HEK293 (cell line): ENCODE results near the gene RPS5.

ENCODE experiments used
- CTCF ChIA-PET: fragments of 350-600 bp; formaldehyde crosslinking; extraction: SDS; loops from one replicate; lab custom pipeline; 2021; ENCODE audit warnings: antibody characterized with exemption; lab: Yijun Ruan, JAX
- POLR2A ChIA-PET: fragments of 300-600 bp; formaldehyde crosslinking; extraction: SDS; loops from one replicate; lab custom pipeline; 2020; ENCODE audit warnings: antibody characterized with exemption, inconsistent platforms; lab: Yijun Ruan, JAX
- H3K27ac ChIP-seq: fragments of 200-500 bp; sonication (Bioruptor generic); 2 replicates; pipeline ENCODE4 v1.5.1; 2014; ENCODE audit warnings: low read depth, low read length, control low read depth, inconsistent platforms; ENCODE audit errors: extremely low read depth
- H3K36me3 ChIP-seq, 2 experiments: fragments of 200-500 bp in 1 of 2; sonication (Bioruptor generic) in 1 of 2; 1 replicate in 1 of 2; 2 replicates in 1 of 2; pipeline ENCODE4 v1.5.1; 2014 to 2017; ENCODE audit warnings: inconsistent platforms in 2 of 2, low read length in 2 of 2; ENCODE audit not compliant: control insufficient read depth in 2 of 2, insufficient read depth in 1 of 2
- H3K4me1 ChIP-seq: fragments of 200-500 bp; sonication (Bioruptor generic); 2 replicates; pipeline ENCODE4 v1.5.1; 2014; ENCODE audit warnings: mild to moderate bottlenecking, low read length, inconsistent platforms; ENCODE audit not compliant: control insufficient read depth, insufficient read depth
- H3K4me3 ChIP-seq: 2 replicates; pipeline ENCODE4 v1.5.1; 2011; ENCODE audit warnings: low read depth, mild to moderate bottlenecking, control low read depth, low read length, moderate library complexity
- H3K9me3 ChIP-seq: fragments of 200-500 bp; sonication (Bioruptor generic); 2 replicates; pipeline ENCODE4 v1.5.1; 2014; ENCODE audit warnings: low read depth, low read length, inconsistent platforms; ENCODE audit not compliant: control insufficient read depth, insufficient read depth
- PRDM10 ChIP-seq: fragments of 450-650 bp; formaldehyde crosslinking; IDR thresholded peaks from 2 replicates; pipeline ENCODE4 v1.5.1; 2016; ENCODE audit warnings: missing biosample characterization, missing genetic modification characterization
- SP2 ChIP-seq: fragments of 450-650 bp; formaldehyde crosslinking; IDR thresholded peaks from 2 replicates; pipeline ENCODE4 v1.5.1; 2016; ENCODE audit warnings: missing biosample characterization, missing genetic modification characterization
- ZBTB17 ChIP-seq: fragments of 450-650 bp; formaldehyde crosslinking; IDR thresholded peaks from 2 replicates; pipeline ENCODE4 v1.5.1; 2016; ENCODE audit warnings: missing biosample characterization, missing genetic modification characterization
- ZBTB8A ChIP-seq: fragments of 450-650 bp; formaldehyde crosslinking; IDR thresholded peaks from 2 replicates; pipeline ENCODE4 v1.5.1; 2016; ENCODE audit warnings: missing biosample characterization, missing genetic modification characterization
- ZFP69B ChIP-seq: fragments of 450-650 bp; formaldehyde crosslinking; IDR thresholded peaks from 2 replicates; pipeline ENCODE4 v1.5.1; 2016; ENCODE audit warnings: missing biosample characterization, missing genetic modification characterization
- ZNF169 ChIP-seq: fragments of 450-650 bp; formaldehyde crosslinking; IDR thresholded peaks from 2 replicates; pipeline ENCODE4 v1.5.1; 2016; ENCODE audit warnings: missing biosample characterization, missing genetic modification characterization
- ZNF223 ChIP-seq: fragments of 450-650 bp; formaldehyde crosslinking; IDR thresholded peaks from 2 replicates; pipeline ENCODE4 v1.5.1; 2016; ENCODE audit warnings: missing biosample characterization, missing genetic modification characterization
- ZNF248 ChIP-seq: fragments of 450-650 bp; formaldehyde crosslinking; IDR thresholded peaks from 2 replicates; pipeline ENCODE4 v1.5.1; 2017; ENCODE audit warnings: missing biosample characterization, missing genetic modification characterization
- ZNF366 ChIP-seq: fragments of 450-650 bp; formaldehyde crosslinking; conservative IDR thresholded peaks from 2 replicates; pipeline ENCODE4 v1.5.1; 2016; ENCODE audit warnings: missing biosample characterization, missing genetic modification characterization
- ZNF473 ChIP-seq: fragments of 450-650 bp; formaldehyde crosslinking; IDR thresholded peaks from 2 replicates; pipeline ENCODE4 v1.5.1; 2017; ENCODE audit warnings: missing biosample characterization, missing genetic modification characterization
- ZNF514 ChIP-seq: fragments of 450-650 bp; formaldehyde crosslinking; IDR thresholded peaks from 2 replicates; pipeline ENCODE4 v1.5.1; 2016; ENCODE audit warnings: missing biosample characterization, missing genetic modification characterization
- ZNF610 ChIP-seq: fragments of 450-650 bp; formaldehyde crosslinking; IDR thresholded peaks from 2 replicates; pipeline ENCODE4 v1.5.1; 2016; ENCODE audit warnings: missing biosample characterization, missing genetic modification characterization, borderline replicate concordance
- ZNF629 ChIP-seq: fragments of 450-650 bp; formaldehyde crosslinking; IDR thresholded peaks from 2 replicates; pipeline ENCODE4 v1.5.1; 2017; ENCODE audit warnings: missing biosample characterization, missing genetic modification characterization
- ZNF654 ChIP-seq: fragments of 450-650 bp; formaldehyde crosslinking; IDR thresholded peaks from 2 replicates; pipeline ENCODE4 v1.5.1; 2016; ENCODE audit warnings: low read depth, missing biosample characterization, missing genetic modification characterization
- ZNF660 ChIP-seq: fragments of 450-650 bp; IDR thresholded peaks from 2 replicates; pipeline ENCODE4 v1.5.1; 2018; ENCODE audit warnings: missing biosample characterization, mild to moderate bottlenecking, missing genetic modification characterization
- ZNF670 ChIP-seq: fragments of 450-650 bp; formaldehyde crosslinking; IDR thresholded peaks from 2 replicates; pipeline ENCODE4 v1.5.1; 2016; ENCODE audit warnings: missing biosample characterization, missing genetic modification characterization, low read depth
- ZNF777 ChIP-seq: fragments of 450-650 bp; formaldehyde crosslinking; IDR thresholded peaks from 2 replicates; pipeline ENCODE4 v1.5.1; 2017; ENCODE audit warnings: missing biosample characterization, missing genetic modification characterization, borderline replicate concordance
- ZSCAN30 ChIP-seq: fragments of 450-650 bp; IDR thresholded peaks from 2 replicates; pipeline ENCODE4 v1.5.1; 2018; ENCODE audit warnings: missing biosample characterization, mild to moderate bottlenecking, missing genetic modification characterization, moderate library complexity
- TF ChIP-seq, protein P1 (sequence below): fragments of 450-650 bp; formaldehyde crosslinking; IDR thresholded peaks from 2 replicates; pipeline ENCODE4 v1.5.1; 2016; ENCODE audit warnings: missing biosample characterization, missing genetic modification characterization
- TF ChIP-seq, protein P2 (sequence below): fragments of 450-650 bp; formaldehyde crosslinking; IDR thresholded peaks from 2 replicates; pipeline ENCODE4 v1.5.1; 2016; ENCODE audit warnings: missing biosample characterization, missing genetic modification characterization, low read depth
- TF ChIP-seq, protein P3 (sequence below): sonication (generic); formaldehyde crosslinking; IDR thresholded peaks from 2 replicates; pipeline ENCODE4 v1.8.1; 2022; ENCODE audit warnings: mild to moderate bottlenecking, moderate library complexity, missing genetic modification reagents

RPS5 gene

DNA sequence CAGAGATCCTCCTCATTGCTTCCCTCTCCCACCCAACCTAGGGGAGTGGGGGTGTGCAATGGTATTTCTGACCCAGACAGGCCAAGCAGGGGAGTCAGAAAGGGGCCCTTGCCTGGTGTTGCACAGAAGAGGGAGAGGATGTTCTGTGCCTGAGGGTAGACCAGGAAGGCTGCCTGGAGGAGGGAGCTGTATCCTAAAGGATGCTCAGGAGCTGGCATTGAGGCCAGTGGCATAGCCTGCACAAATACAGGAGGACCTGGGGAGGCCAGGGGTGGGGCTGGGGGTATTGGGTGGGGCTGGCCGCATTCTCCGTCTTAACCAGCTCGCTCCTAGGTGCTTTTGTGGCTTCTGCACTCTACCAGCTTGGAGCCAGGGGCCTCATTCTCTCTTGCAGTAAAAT lies 12.8 kb downstream of the RPS5 start (continued):
- TF ChIP-seq, protein P1, sequence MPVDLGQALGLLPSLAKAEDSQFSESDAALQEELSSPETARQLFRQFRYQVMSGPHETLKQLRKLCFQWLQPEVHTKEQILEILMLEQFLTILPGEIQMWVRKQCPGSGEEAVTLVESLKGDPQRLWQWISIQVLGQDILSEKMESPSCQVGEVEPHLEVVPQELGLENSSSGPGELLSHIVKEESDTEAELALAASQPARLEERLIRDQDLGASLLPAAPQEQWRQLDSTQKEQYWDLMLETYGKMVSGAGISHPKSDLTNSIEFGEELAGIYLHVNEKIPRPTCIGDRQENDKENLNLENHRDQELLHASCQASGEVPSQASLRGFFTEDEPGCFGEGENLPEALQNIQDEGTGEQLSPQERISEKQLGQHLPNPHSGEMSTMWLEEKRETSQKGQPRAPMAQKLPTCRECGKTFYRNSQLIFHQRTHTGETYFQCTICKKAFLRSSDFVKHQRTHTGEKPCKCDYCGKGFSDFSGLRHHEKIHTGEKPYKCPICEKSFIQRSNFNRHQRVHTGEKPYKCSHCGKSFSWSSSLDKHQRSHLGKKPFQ, result no peak
- TF ChIP-seq, all 188 proteins: peak for 0

DNA sequence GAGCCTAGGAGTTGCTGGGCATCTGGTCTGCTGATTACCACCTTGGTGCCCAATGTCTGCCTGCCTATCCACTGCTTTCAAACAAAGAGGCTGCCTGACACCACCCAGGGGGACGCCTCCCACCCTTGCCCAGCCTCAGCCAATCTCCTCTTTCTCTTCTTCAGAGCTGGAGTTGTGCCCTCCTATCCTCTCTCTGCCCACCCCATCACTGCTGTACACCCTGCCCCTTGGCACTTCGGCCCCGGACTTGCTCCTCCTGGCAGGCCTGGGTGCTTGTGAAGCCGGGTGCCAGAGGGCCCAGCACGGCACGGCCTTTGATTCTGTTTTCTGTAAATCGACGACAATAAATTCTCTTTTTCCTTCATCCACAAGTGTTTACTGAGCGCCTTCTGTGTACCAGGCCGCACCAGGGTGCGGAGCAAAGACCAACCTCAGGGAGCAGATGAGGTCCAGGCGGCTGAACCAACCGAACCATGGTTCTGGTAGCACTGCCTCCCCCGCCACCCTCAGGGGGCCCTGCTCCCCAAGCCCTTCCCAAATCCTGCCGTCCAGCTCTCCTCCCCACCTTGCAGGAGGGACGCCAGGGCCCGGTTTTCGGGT lies 13.3 kb downstream of the RPS5 start:
- Histone ChIP-seq H3K4me3 (peak overlapping the region; percentile 33), H3K27ac (no peak overlapping the region; the same call in 1 of the 2 replicates), H3K9me3 (no peaks in the 10 kb centered on the region), H3K36me3 (peaks cover 0 to 7% of the 10 kb centered on the region in 2 experiments; a peak in 2 of 3 replicates), H3K4me1 (peaks cover 3% of the 10 kb centered on the region; the same call in 1 of the 2 replicates)
- ChIA-PET POLR2A (interaction anchor here (0.9 to 1.5 kb wide), 4 partner anchors 8 to 38 kb away, joined by 3 to 10 read pairs (median 4); partner anchors contain the start of genes RPS5, ZNF497 and ZNF584), CTCF (no interaction called here)
- TF ChIP-seq SP2 (tag by site-specific recombination), result peak; percentile 52
- TF ChIP-seq, protein P2, sequence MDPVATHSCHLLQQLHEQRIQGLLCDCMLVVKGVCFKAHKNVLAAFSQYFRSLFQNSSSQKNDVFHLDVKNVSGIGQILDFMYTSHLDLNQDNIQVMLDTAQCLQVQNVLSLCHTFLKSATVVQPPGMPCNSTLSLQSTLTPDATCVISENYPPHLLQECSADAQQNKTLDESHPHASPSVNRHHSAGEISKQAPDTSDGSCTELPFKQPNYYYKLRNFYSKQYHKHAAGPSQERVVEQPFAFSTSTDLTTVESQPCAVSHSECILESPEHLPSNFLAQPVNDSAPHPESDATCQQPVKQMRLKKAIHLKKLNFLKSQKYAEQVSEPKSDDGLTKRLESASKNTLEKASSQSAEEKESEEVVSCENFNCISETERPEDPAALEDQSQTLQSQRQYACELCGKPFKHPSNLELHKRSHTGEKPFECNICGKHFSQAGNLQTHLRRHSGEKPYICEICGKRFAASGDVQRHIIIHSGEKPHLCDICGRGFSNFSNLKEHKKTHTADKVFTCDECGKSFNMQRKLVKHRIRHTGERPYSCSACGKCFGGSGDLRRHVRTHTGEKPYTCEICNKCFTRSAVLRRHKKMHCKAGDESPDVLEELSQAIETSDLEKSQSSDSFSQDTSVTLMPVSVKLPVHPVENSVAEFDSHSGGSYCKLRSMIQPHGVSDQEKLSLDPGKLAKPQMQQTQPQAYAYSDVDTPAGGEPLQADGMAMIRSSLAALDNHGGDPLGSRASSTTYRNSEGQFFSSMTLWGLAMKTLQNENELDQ (tag by site-specific recombination), result no peak
- TF ChIP-seq, protein P3, sequence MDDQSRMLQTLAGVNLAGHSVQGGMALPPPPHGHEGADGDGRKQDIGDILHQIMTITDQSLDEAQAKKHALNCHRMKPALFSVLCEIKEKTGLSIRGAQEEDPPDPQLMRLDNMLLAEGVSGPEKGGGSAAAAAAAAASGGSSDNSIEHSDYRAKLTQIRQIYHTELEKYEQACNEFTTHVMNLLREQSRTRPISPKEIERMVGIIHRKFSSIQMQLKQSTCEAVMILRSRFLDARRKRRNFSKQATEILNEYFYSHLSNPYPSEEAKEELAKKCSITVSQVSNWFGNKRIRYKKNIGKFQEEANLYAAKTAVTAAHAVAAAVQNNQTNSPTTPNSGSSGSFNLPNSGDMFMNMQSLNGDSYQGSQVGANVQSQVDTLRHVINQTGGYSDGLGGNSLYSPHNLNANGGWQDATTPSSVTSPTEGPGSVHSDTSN, result 0 out of 2 replicates have a peak, but pooled peaks have one; percentile 21

GRCh38 chr19:58400916-58401839 lies 14.1 kb downstream of the RPS5 start:
- Histone ChIP-seq H3K4me1 (peaks cover 3% of the 10 kb centered on the region; the same call in 1 of the 2 replicates), H3K4me3 (peak overlapping the region; percentile 66), H3K27ac (peak overlapping the region; percentile 27; the same call in 1 of the 2 replicates), H3K36me3 (no peaks in the 10 kb centered on the region; a peak in 1 of 3 replicates), H3K9me3 (no peaks in the 10 kb centered on the region)
- POLR2A ChIA-PET, result interaction anchor here (1.4 to 1.5 kb wide), 2 partner anchors 8 to 14 kb away, joined by 4 to 10 read pairs; partner anchors contain the start of genes RPS5 and ZNF584
- CTCF ChIA-PET, result no interaction called here
- TF ChIP-seq ZNF660 (tag by site-specific recombination) (0 out of 2 replicates have a peak, but pooled peaks have one; percentile 37), ZNF366 (tag by site-specific recombination) (peak; percentile 87), PRDM10 (tag by site-specific recombination) (peak; percentile 59), ZNF473 (tag by site-specific recombination) (no peak), ZNF610 (tag by site-specific recombination) (0 out of 2 replicates have a peak, but pooled peaks have one; percentile 16), ZNF514 (tag by site-specific recombination) (no peak), ZBTB17 (tag by site-specific recombination) (peak; percentile 87), ZBTB8A (tag by site-specific recombination) (0 out of 2 replicates have a peak, but pooled peaks have one; percentile 21), ZSCAN30 (tag by site-specific recombination) (peak; percentile 73), ZFP69B (no peak), ZNF223 (tag by site-specific recombination) (no peak), ZNF248 (tag by site-specific recombination) (no peak), ZNF169 (tag by site-specific recombination) (no peak), ZNF670 (tag by site-specific recombination) (no peak), ZNF777 (peak; percentile 88; the same call in 1 of the 2 replicates), ZNF654 (tag by site-specific recombination) (no peak), ZNF629 (0 out of 2 replicates have a peak, but pooled peaks have one; percentile 37)
